CD4-positive, alpha-beta T cell treated with Interleukin-1 beta for 1 hour (primary cell): ENCODE measurements around the gene TNS3.

Experiments
- DNase-seq, 2 donors: peaks; one replicate each; pipeline ENCODE4 v3.0.0-alpha.2; 2020 to 2022

TNS3 gene

GRCh38 chr7:47233996-47234395, 347.9 kb downstream of the TNS3 start:
- DNase-seq = no peak

GRCh38 chr7:47232751-47233412, 349.0 kb downstream of the TNS3 start:
- DNase-seq = no peak

- no peak for DNase-seq
These were observed 350.3 kb downstream of the TNS3 start for GRCh38 chr7:47231627-47232026.

- no peak for DNase-seq
These were observed 350.9 kb downstream of the TNS3 start for GRCh38 chr7:47231032-47231431.

- DNase-seq = no peak
These were observed 353.4 kb downstream of the TNS3 start for GRCh38 chr7:47228386-47229014.

GRCh38 chr7:47227762-47228177, 354.1 kb downstream of the TNS3 start:
- no peak for DNase-seq

- DNase-seq = no peak
These were observed 355.2 kb downstream of the TNS3 start for GRCh38 chr7:47226696-47227095.

- no peak for DNase-seq
These were observed 356.4 kb downstream of the TNS3 start for GRCh38 chr7:47225387-47226131.
